Measurements from ENCODE around the gene NDUFV2.

- TF ChIP-seq POLR2AphosphoS5 (IDR thresholded peaks at IDR 0.05; ENCODE audit: low read depth, low read length) (no peak), REST (IDR thresholded peaks at IDR 0.05; ENCODE audit: insufficient read depth in 1 of 2, low read depth in 2 of 2, low read length in 2 of 2) (no peak), SIN3A (IDR thresholded peaks at IDR 0.05; ENCODE audit: borderline replicate concordance, insufficient read depth, low read length) (no peak), TAF1 (IDR thresholded peaks at IDR 0.05; ENCODE audit: borderline replicate concordance, insufficient read depth, low read length) (no peak), FOXP2 (optimal IDR thresholded peaks at IDR 0.05; ENCODE audit: borderline replicate concordance, extremely low read depth, extremely low read length, insufficient read depth) (no peak)
Measured at GRCh38 chr18:9146224-9146623, 43.7 kb downstream of the NDUFV2 start.
